MM.1S (cell line): ENCODE measurements around the gene INHBE.

ENCODE experiments used
- CTCF ChIP-seq: fragments of 300-600 bp; sonication (generic); IDR thresholded peaks from 2 replicates; pipeline ENCODE4 v1.5.1; 2016; ENCODE audit warnings: antibody characterized with exemption, low read length, mixed read lengths
- EZH2 ChIP-seq: fragments of 300-600 bp; sonication (generic); optimal IDR thresholded peaks from 2 replicates; pipeline ENCODE3; 2017; ENCODE audit warnings: low read depth, mild to moderate bottlenecking, antibody characterized with exemption, low read length, mixed read lengths
- EZH2phosphoT487 ChIP-seq: fragments of 300-600 bp; sonication (generic); IDR thresholded peaks from 2 replicates; pipeline ENCODE4 v1.6.1; 2018; ENCODE audit warnings: antibody characterized with exemption, low read length

GRCh38 chr12:57410534-57410933, 44.6 kb upstream of the INHBE start:
- TF ChIP-seq CTCF (no peak), EZH2phosphoT487 (no peak), EZH2 (no peak)
